Breast epithelium (tissue), 4 donors: ENCODE results near the gene CBFA2T3. TPM values are rescaled to one million over a fixed set of nuclear protein-coding genes. Genes with fewer than 3 reads are reported as not detected.

Source experiments
- DNase-seq, 2 donors: peaks; one replicate each; pipeline ENCODE4 v3.0.0-alpha.2; 2019; ENCODE audit warnings: low spot score in 2 of 2
- H3K27ac ChIP-seq, 2 donors: fragments of 200-600 bp; sonication (generic) in 1 of 2; one replicate each; pipeline ENCODE4 v1.5.1; 2016 to 2019; ENCODE audit warnings: mild to moderate bottlenecking in 1 of 2
- H3K27me3 ChIP-seq, 2 donors: fragments of 200-600 bp; sonication (generic) in 1 of 2; one replicate each; pipeline versions ENCODE4 v1.5.1 to v1.6.0; 2017 to 2019; ENCODE audit warnings: control low read depth in 1 of 2, mild to moderate bottlenecking in 1 of 2
- H3K36me3 ChIP-seq: fragments of 200-600 bp; one replicate; pipeline ENCODE4 v1.5.1; 2019
- H3K4me1 ChIP-seq, 2 donors: fragments of 200-600 bp; sonication (generic); one replicate each; pipeline ENCODE4 v1.5.1; 2016 to 2019; ENCODE audit warnings: control low read depth in 1 of 2
- H3K4me3 ChIP-seq, 3 donors: fragments of 200-600 bp; sonication (generic); 1 replicate in 2 of 3; 2 replicates in 1 of 3; pipeline ENCODE4 v1.5.1; 2016 to 2019; ENCODE audit warnings: mild to moderate bottlenecking in 3 of 3, moderate library complexity in 2 of 3
- H3K9me3 ChIP-seq, 2 donors: fragments of 200-600 bp; sonication (generic) in 1 of 2; one replicate each; pipeline ENCODE4 v1.5.1; 2016 to 2019; ENCODE audit warnings: control low read depth in 1 of 2
- POLR2A ChIP-seq: fragments of 450-650 bp; IDR thresholded peaks from one replicate; pipeline ENCODE4 v1.6.1; 2016; ENCODE audit warnings: antibody characterized with exemption, mild to moderate bottlenecking, moderate library complexity
- POLR2AphosphoS5 ChIP-seq, 3 donors: sonication (generic); formaldehyde crosslinking; IDR thresholded peaks; one replicate each; pipeline ENCODE4 v1.6.1; 2017; ENCODE audit warnings: antibody characterized with exemption in 3 of 3
- intact Hi-C: fragments of 100-400 bp; cut with DNase I; formaldehyde crosslinking; loops from one replicate; pipeline ENCODE4 v1.15.1; 2023; ENCODE audit warnings: low total_unique reads
- total RNA-seq, 3 donors: library from RNA; depleted of rRNA; stranded (reverse); fragments of >200 nt; gene quantifications; one replicate each; pipeline ENCODE4 v1.1.0, GENCODE V29; 2016
- TF ChIP-seq, protein P1 (sequence below), 3 donors: fragments of 450-650 bp; IDR thresholded peaks; one replicate each; pipeline ENCODE4 v1.5.1; 2016 to 2017; ENCODE audit warnings: antibody characterized with exemption in 3 of 3, mild to moderate bottlenecking in 3 of 3, moderate library complexity in 3 of 3

Gene CBFA2T3
- total RNA-seq, 3 donors from 2014 or later, result 0.64 to 2.3 (median 0.88) TPM

DNA sequence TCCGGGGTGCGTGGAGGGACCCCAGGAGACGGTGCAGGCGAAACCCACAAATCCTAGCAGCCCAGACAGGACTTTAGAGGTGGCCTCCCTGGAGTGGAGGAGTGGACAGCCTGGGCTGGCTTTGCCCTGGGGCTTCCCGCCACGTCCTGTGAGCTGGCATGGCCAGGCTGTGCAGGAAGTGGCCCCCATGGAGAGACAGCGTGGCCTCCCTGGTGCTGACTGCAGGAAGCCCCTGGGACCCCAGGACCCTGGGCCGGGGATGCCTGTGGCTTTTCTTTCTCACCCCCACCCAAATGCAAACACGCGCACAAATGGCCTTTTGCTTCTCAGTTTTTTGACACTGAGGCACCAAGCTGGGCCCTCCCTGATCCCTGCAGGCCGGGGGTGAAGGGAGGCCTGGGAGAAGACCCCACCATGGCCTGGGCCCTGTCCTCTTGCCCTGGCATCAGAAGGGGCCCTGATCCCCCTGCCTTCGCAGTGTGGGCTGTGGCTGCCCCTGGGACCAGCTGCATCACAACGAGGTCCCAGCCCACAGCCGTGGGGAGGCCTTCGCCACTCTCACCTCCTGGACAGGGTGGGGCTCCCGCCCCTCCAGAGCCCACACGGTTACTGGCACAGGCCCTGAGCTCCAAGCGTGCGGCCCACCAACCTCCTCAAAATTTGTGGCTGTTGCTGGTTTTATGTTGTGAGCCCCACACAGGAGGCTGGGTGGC lies 58.9 kb downstream of the CBFA2T3 start:
- Histone ChIP-seq H3K36me3 (no peaks in the 10 kb centered on the region), H3K4me3 (no peak overlapping the region), H3K9me3 (peaks cover 3 to 10% of the 10 kb centered on the region in 2 donors), H3K27ac (peak overlapping the region; percentile 52 to 76), H3K4me1 (peaks cover 8 to 10% of the 10 kb centered on the region in 2 donors), H3K27me3 (no peaks in the 10 kb centered on the region)
- intact Hi-C loops, result loop anchor here (2.0 kb wide), 1 partner anchor 39 kb away; no protein-coding TSS in a partner anchor
- no peak for DNase-seq
- TF ChIP-seq POLR2A, result no peak
- no peak for TF ChIP-seq POLR2AphosphoS5 (IDR thresholded peaks at IDR 0.05)
- TF ChIP-seq, protein P1, sequence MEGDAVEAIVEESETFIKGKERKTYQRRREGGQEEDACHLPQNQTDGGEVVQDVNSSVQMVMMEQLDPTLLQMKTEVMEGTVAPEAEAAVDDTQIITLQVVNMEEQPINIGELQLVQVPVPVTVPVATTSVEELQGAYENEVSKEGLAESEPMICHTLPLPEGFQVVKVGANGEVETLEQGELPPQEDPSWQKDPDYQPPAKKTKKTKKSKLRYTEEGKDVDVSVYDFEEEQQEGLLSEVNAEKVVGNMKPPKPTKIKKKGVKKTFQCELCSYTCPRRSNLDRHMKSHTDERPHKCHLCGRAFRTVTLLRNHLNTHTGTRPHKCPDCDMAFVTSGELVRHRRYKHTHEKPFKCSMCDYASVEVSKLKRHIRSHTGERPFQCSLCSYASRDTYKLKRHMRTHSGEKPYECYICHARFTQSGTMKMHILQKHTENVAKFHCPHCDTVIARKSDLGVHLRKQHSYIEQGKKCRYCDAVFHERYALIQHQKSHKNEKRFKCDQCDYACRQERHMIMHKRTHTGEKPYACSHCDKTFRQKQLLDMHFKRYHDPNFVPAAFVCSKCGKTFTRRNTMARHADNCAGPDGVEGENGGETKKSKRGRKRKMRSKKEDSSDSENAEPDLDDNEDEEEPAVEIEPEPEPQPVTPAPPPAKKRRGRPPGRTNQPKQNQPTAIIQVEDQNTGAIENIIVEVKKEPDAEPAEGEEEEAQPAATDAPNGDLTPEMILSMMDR (IDR thresholded peaks at IDR 0.05), result no peak

DNA sequence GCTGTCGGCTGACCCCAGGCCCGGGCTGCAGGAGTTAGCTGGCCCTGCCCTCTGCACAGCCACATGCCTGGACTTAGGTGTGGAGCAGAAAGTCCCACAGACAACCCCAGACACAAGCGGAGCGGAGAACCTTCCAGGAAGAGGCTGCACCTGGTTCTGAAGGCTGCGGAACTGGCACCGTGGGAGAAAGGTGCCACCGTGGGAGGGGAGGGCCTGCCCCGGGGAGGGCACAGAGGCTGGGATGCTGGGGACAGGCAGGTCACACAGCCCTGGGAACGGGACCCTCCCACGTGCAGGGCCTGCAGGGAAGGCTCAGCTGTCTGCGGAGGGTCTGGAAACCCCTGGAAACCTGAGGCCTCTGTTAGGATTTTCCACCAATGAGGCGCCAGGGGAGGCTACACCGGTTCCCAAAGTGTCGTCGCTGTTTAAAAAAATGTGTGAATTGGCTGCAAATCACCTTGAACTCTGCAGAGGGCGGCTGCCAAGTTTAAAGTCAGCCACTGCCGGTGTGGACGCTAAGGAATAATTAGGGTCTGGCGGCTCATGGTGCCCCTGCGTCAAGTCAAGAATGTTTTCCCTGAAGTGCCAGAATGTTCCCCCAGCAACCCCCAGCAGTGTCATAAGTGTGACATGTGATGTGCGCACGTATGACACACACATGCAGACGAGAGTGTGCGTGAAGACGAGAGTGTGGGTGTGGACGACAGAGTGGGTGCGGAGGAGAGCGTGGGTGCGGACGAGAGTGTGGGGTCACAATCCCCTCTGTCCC lies 59.7 kb downstream of the CBFA2T3 start:
- Histone ChIP-seq H3K9me3 (peaks cover 3 to 10% of the 10 kb centered on the region in 2 donors), H3K27me3 (no peaks in the 10 kb centered on the region), H3K4me3 (no peak overlapping the region), H3K36me3 (no peaks in the 10 kb centered on the region), H3K27ac (no peak overlapping the region), H3K4me1 (peaks cover 8 to 10% of the 10 kb centered on the region in 2 donors)
- TF ChIP-seq POLR2A (no peak), POLR2AphosphoS5 (IDR thresholded peaks at IDR 0.05) (no peak)
- TF ChIP-seq, protein P1 (IDR thresholded peaks at IDR 0.05), result no peak
- intact Hi-C loops, result loop anchor here (2.0 kb wide), 1 partner anchor 39 kb away; no protein-coding TSS in a partner anchor
- no peak for DNase-seq

DNA sequence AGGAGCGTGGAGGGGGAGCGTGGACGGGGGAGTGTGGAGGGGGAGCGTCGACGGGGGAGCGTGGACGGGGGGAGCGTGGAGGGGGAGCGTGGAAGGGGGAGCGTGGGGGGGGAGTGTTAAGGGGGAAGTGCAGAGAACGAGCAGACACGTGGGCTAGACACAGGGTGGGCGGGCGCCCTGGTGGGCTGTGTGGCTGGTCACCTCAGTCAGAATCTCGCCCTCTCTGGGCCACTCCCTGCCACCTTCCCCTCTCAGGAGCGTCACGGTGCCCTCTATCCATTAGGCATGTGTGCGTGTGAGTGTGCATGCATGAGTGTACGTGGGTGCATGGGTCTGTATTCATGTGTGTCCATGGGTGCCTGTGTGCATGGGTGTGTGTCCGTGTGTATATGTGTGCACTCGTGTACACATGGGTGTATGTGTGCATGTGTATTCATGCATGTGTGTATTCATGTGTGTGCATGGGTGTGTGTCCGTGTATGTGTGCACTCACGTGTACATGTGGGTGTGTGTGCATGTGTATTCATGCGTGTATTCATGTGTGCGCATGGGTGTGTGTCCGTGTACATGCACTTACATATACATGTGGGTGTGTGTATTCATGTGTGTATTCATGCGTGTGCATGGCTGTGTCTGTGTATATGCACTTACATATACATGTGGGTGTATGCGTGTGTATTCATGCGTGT lies 61.2 kb downstream of the CBFA2T3 start:
- DNase-seq, result no peak
- TF ChIP-seq, protein P1 (IDR thresholded peaks at IDR 0.05), result no peak
- TF ChIP-seq POLR2AphosphoS5 (IDR thresholded peaks at IDR 0.05) (no peak), POLR2A (no peak)

DNA sequence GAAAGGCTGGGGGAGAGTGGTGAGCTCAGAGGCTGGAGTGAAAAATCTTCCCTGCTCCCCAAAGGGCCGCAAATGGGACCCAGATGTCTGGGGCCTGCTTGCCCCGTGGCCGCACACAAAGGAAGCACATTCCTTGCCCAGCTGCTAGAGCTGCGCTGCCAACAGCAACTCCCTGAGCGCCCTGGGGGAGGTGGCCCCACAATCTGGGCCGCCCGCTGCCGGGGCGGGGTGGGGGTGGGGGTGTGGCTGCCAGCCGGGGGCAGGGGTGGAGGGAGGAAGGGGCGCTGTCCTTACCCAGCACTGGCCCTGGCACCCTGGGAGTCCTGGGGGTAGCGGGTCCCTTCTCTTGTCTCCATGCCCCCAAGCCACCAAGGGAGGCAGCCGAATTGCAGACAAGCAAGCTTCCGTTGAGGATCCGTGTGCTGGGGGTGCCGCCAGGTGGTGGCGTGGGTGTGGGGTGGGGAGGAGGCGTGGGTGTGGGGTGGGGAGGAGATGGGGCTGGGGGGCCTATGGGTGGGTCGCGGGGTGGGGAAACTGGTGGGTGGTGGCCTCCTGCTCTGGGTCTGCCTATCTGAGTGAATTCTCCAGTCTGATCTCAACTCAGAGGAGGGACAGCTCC lies 62.1 kb downstream of the CBFA2T3 start:
- no peaks in the 10 kb centered on the region for H3K27me3 ChIP-seq
- no peaks in the 10 kb centered on the region for H3K36me3 ChIP-seq
- H3K4me3 ChIP-seq, result peak overlapping the region in 1 of 3 donors; percentile 41
- intact Hi-C loops, result no loop called here
- TF ChIP-seq POLR2A (no peak), POLR2AphosphoS5 (IDR thresholded peaks at IDR 0.05) (no peak)
- TF ChIP-seq, protein P1 (IDR thresholded peaks at IDR 0.05), result no peak
- DNase-seq, result no peak
- H3K27ac ChIP-seq, result no peak overlapping the region
- H3K9me3 ChIP-seq, result peaks cover 3 to 7% of the 10 kb centered on the region in 2 donors
- H3K4me1 ChIP-seq, result peaks cover 0 to 5% of the 10 kb centered on the region in 2 donors

More for the DNA sequence above, 61.2 kb downstream of the CBFA2T3 start:
- intact Hi-C loops, result loop anchor here (2.0 kb wide), 1 partner anchor 41 kb away; no protein-coding TSS in a partner anchor
- no peak overlapping the region for H3K4me3 ChIP-seq
- H3K4me1 ChIP-seq, result peaks cover 3 to 8% of the 10 kb centered on the region in 2 donors
- H3K27ac ChIP-seq, result no peak overlapping the region
- peaks cover 3 to 10% of the 10 kb centered on the region in 2 donors for H3K9me3 ChIP-seq
- no peaks in the 10 kb centered on the region for H3K36me3 ChIP-seq
- H3K27me3 ChIP-seq, result no peaks in the 10 kb centered on the region
